GM23338 (cell line): ENCODE results near the gene TTL.

Experiments
- CREB1 ChIP-seq: fragments of 250-450 bp; sonication (Bioruptor Pico); IDR thresholded peaks from 2 replicates; pipeline ENCODE4 v1.5.0; 2020; ENCODE audit warnings: low read depth, mild to moderate bottlenecking, moderate library complexity
- EZH2 ChIP-seq: fragments of 200-600 bp; sonication (generic); IDR thresholded peaks from one replicate; pipeline ENCODE4 v1.8.0; 2017; ENCODE audit warnings: antibody characterized with exemption, mild to moderate bottlenecking, low read depth; ENCODE audit not compliant: unreplicated experiment
- EZH2phosphoT487 ChIP-seq: fragments of 200-600 bp; sonication (generic); IDR thresholded peaks from one replicate; pipeline ENCODE4 v1.8.1; 2018; ENCODE audit warnings: antibody characterized with exemption; ENCODE audit not compliant: unreplicated experiment
- JUNB ChIP-seq: IDR thresholded peaks from one replicate; pipeline ENCODE4 v1.6.1; 2016; ENCODE audit warnings: antibody characterized with exemption; ENCODE audit not compliant: unreplicated experiment
- POLR2AphosphoS5 ChIP-seq: IDR thresholded peaks from 2 replicates; pipeline ENCODE4 v1.6.1; 2016; ENCODE audit warnings: antibody characterized with exemption, low read depth
- STAT1 ChIP-seq: IDR thresholded peaks from one replicate; pipeline ENCODE4 v1.6.1; 2016; ENCODE audit warnings: antibody characterized with exemption; ENCODE audit not compliant: unreplicated experiment
- ZNF331 ChIP-seq: fragments of 250-450 bp; sonication (Bioruptor Pico); IDR thresholded peaks from 2 replicates; pipeline ENCODE4 v1.5.0; 2020; ENCODE audit warnings: low read depth, mild to moderate bottlenecking, moderate library complexity
- TF ChIP-seq, protein P1 (sequence below), 2 experiments: fragments of 200-600 bp in 1 of 2; sonication (generic) in 1 of 2; conservative IDR thresholded peaks; 2 replicates each; pipeline versions ENCODE4 v1.5.1 to v1.6.1; 2016 to 2017; ENCODE audit warnings: antibody characterized with exemption in 2 of 2, low read depth in 2 of 2, mild to moderate bottlenecking in 2 of 2, moderate library complexity in 1 of 2
- TF ChIP-seq, protein P2 (sequence below): IDR thresholded peaks from one replicate; pipeline ENCODE4 v1.6.1; 2018; ENCODE audit warnings: antibody characterized with exemption; ENCODE audit not compliant: unreplicated experiment
- TF ChIP-seq, protein P3 (sequence below): fragments of 250-450 bp; sonication (Bioruptor Pico); IDR thresholded peaks from 2 replicates; pipeline ENCODE4 v1.5.0; 2020; ENCODE audit warnings: mild to moderate bottlenecking, moderate library complexity

DNA sequence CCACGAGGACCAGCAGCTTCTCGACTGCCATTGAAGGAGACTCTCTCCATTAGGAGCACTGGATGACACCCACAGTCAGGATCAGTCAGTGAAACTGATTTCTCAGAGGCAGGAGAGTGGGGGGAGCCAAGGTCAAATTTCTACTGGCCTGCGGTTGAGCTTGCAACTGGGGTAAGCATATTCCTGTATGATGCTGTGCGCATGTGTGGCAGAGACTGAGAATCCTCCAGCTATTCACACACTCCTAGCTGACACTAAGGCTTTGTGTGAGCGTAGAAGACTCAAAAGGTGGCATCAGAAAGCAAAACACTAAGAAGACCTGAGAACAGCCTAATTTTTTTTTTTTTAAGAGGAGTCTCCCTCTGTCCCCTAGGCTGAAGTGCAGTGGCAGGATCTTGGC, 19.8 kb upstream of the TTL start:
- TF ChIP-seq, protein P1, sequence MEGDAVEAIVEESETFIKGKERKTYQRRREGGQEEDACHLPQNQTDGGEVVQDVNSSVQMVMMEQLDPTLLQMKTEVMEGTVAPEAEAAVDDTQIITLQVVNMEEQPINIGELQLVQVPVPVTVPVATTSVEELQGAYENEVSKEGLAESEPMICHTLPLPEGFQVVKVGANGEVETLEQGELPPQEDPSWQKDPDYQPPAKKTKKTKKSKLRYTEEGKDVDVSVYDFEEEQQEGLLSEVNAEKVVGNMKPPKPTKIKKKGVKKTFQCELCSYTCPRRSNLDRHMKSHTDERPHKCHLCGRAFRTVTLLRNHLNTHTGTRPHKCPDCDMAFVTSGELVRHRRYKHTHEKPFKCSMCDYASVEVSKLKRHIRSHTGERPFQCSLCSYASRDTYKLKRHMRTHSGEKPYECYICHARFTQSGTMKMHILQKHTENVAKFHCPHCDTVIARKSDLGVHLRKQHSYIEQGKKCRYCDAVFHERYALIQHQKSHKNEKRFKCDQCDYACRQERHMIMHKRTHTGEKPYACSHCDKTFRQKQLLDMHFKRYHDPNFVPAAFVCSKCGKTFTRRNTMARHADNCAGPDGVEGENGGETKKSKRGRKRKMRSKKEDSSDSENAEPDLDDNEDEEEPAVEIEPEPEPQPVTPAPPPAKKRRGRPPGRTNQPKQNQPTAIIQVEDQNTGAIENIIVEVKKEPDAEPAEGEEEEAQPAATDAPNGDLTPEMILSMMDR (conservative IDR thresholded peaks at IDR 0.05; ENCODE audit: low read depth in 2 of 2) = no peak
- no peak for TF ChIP-seq EZH2
- TF ChIP-seq, protein P2, sequence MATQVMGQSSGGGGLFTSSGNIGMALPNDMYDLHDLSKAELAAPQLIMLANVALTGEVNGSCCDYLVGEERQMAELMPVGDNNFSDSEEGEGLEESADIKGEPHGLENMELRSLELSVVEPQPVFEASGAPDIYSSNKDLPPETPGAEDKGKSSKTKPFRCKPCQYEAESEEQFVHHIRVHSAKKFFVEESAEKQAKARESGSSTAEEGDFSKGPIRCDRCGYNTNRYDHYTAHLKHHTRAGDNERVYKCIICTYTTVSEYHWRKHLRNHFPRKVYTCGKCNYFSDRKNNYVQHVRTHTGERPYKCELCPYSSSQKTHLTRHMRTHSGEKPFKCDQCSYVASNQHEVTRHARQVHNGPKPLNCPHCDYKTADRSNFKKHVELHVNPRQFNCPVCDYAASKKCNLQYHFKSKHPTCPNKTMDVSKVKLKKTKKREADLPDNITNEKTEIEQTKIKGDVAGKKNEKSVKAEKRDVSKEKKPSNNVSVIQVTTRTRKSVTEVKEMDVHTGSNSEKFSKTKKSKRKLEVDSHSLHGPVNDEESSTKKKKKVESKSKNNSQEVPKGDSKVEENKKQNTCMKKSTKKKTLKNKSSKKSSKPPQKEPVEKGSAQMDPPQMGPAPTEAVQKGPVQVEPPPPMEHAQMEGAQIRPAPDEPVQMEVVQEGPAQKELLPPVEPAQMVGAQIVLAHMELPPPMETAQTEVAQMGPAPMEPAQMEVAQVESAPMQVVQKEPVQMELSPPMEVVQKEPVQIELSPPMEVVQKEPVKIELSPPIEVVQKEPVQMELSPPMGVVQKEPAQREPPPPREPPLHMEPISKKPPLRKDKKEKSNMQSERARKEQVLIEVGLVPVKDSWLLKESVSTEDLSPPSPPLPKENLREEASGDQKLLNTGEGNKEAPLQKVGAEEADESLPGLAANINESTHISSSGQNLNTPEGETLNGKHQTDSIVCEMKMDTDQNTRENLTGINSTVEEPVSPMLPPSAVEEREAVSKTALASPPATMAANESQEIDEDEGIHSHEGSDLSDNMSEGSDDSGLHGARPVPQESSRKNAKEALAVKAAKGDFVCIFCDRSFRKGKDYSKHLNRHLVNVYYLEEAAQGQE = no peak
- no peak for TF ChIP-seq JUNB
- TF ChIP-seq EZH2phosphoT487 = no peak
- TF ChIP-seq POLR2AphosphoS5 = no peak
- TF ChIP-seq CREB1 (CRISPR knock-in tag) = no peak
- no peak for TF ChIP-seq STAT1
- TF ChIP-seq ZNF331 = no peak
- TF ChIP-seq, protein P3, sequence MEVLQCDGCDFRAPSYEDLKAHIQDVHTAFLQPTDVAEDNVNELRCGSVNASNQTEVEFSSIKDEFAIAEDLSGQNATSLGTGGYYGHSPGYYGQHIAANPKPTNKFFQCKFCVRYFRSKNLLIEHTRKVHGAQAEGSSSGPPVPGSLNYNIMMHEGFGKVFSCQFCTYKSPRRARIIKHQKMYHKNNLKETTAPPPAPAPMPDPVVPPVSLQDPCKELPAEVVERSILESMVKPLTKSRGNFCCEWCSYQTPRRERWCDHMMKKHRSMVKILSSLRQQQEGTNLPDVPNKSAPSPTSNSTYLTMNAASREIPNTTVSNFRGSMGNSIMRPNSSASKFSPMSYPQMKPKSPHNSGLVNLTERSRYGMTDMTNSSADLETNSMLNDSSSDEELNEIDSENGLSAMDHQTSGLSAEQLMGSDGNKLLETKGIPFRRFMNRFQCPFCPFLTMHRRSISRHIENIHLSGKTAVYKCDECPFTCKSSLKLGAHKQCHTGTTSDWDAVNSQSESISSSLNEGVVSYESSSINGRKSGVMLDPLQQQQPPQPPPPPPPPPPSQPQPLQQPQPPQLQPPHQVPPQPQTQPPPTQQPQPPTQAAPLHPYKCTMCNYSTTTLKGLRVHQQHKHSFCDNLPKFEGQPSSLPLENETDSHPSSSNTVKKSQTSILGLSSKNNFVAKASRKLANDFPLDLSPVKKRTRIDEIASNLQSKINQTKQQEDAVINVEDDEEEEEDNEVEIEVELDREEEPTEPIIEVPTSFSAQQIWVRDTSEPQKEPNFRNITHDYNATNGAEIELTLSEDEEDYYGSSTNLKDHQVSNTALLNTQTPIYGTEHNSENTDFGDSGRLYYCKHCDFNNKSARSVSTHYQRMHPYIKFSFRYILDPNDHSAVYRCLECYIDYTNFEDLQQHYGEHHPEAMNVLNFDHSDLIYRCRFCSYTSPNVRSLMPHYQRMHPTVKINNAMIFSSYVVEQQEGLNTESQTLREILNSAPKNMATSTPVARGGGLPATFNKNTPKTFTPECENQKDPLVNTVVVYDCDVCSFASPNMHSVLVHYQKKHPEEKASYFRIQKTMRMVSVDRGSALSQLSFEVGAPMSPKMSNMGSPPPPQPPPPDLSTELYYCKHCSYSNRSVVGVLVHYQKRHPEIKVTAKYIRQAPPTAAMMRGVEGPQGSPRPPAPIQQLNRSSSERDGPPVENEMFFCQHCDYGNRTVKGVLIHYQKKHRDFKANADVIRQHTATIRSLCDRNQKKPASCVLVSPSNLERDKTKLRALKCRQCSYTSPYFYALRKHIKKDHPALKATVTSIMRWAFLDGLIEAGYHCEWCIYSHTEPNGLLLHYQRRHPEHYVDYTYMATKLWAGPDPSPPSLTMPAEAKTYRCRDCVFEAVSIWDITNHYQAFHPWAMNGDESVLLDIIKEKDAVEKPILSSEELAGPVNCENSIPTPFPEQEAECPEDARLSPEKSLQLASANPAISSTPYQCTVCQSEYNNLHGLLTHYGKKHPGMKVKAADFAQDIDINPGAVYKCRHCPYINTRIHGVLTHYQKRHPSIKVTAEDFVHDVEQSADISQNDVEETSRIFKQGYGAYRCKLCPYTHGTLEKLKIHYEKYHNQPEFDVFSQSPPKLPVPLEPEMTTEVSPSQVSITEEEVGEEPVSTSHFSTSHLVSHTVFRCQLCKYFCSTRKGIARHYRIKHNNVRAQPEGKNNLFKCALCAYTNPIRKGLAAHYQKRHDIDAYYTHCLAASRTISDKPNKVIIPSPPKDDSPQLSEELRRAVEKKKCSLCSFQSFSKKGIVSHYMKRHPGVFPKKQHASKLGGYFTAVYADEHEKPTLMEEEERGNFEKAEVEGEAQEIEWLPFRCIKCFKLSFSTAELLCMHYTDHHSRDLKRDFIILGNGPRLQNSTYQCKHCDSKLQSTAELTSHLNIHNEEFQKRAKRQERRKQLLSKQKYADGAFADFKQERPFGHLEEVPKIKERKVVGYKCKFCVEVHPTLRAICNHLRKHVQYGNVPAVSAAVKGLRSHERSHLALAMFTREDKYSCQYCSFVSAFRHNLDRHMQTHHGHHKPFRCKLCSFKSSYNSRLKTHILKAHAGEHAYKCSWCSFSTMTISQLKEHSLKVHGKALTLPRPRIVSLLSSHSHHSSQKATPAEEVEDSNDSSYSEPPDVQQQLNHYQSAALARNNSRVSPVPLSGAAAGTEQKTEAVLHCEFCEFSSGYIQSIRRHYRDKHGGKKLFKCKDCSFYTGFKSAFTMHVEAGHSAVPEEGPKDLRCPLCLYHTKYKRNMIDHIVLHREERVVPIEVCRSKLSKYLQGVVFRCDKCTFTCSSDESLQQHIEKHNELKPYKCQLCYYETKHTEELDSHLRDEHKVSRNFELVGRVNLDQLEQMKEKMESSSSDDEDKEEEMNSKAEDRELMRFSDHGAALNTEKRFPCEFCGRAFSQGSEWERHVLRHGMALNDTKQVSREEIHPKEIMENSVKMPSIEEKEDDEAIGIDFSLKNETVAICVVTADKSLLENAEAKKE (CRISPR knock-in tag) = no peak
